ENCODE measurements around the gene ISYNA1. TPM values are rescaled to one million over a fixed set of nuclear protein-coding genes. Genes with fewer than 3 reads are reported as not detected.

The ISYNA1 gene
- polyA plus RNA-seq, 2 donors: 17.5 to 42.7 TPM

- Histone ChIP-seq H3K27ac (ENCODE audit: low read depth in 2 of 2, low read length in 1 of 2) (no peak overlapping the region), H3K27me3 (ENCODE audit: control insufficient read depth in 1 of 2, insufficient read depth in 2 of 2, low read length in 2 of 2) (no peaks in the 10 kb centered on the region), H3K4me1 (ENCODE audit: control insufficient read depth in 2 of 2, insufficient read depth in 2 of 2, low read length in 1 of 2) (peaks cover 9 to 38% of the 10 kb centered on the region in 2 donors), H3K4me3 (ENCODE audit: low read depth in 1 of 2, low read length in 2 of 2) (no peak overlapping the region), H3K9me3 (ENCODE audit: control insufficient read depth in 2 of 2, insufficient read depth in 1 of 2, low read depth in 1 of 2, low read length in 1 of 2) (peaks cover 0 to 2% of the 10 kb centered on the region in 2 donors), H3K36me3 (ENCODE audit: control insufficient read depth in 2 of 2, insufficient read depth in 2 of 2, low read length in 1 of 2) (peaks cover 5 to 27% of the 10 kb centered on the region in 2 donors)
- WGBS, 2 donors: 75 to 79% methylated on average over 28 of the region's 28 CpGs
These were observed 31.3 kb upstream of the ISYNA1 start for GRCh38 chr19:18469069-18469846.

- 68 to 70% methylated on average over 2 to 3 of the region's 3 CpGs for WGBS, 2 donors
- H3K9me3 ChIP-seq (ENCODE audit: control insufficient read depth in 2 of 2, insufficient read depth in 1 of 2, low read depth in 1 of 2, low read length in 1 of 2): peaks cover 0 to 2% of the 10 kb centered on the region in 2 donors
- H3K4me3 ChIP-seq (ENCODE audit: low read depth in 1 of 2, low read length in 2 of 2): no peak overlapping the region
- no peak overlapping the region for H3K27ac ChIP-seq (ENCODE audit: low read depth in 2 of 2, low read length in 1 of 2)
- peaks cover 8 to 36% of the 10 kb centered on the region in 2 donors for H3K4me1 ChIP-seq (ENCODE audit: control insufficient read depth in 2 of 2, insufficient read depth in 2 of 2, low read length in 1 of 2)
- no peaks in the 10 kb centered on the region for H3K27me3 ChIP-seq (ENCODE audit: control insufficient read depth in 1 of 2, insufficient read depth in 2 of 2, low read length in 2 of 2)
- H3K36me3 ChIP-seq (ENCODE audit: control insufficient read depth in 2 of 2, insufficient read depth in 2 of 2, low read length in 1 of 2): peaks cover 5 to 27% of the 10 kb centered on the region in 2 donors
These were observed 30.6 kb upstream of the ISYNA1 start for GRCh38 chr19:18468517-18468916.

- Histone ChIP-seq H3K27me3 (ENCODE audit: control insufficient read depth in 1 of 2, insufficient read depth in 2 of 2, low read length in 2 of 2) (no peaks in the 10 kb centered on the region), H3K36me3 (ENCODE audit: control insufficient read depth in 2 of 2, insufficient read depth in 2 of 2, low read length in 1 of 2) (peaks cover 5 to 27% of the 10 kb centered on the region in 2 donors), H3K27ac (ENCODE audit: low read depth in 2 of 2, low read length in 1 of 2) (no peak overlapping the region), H3K4me1 (ENCODE audit: control insufficient read depth in 2 of 2, insufficient read depth in 2 of 2, low read length in 1 of 2) (peaks cover 6 to 36% of the 10 kb centered on the region in 2 donors), H3K4me3 (ENCODE audit: low read depth in 1 of 2, low read length in 2 of 2) (no peak overlapping the region), H3K9me3 (ENCODE audit: control insufficient read depth in 2 of 2, insufficient read depth in 1 of 2, low read depth in 1 of 2, low read length in 1 of 2) (peaks cover 0 to 2% of the 10 kb centered on the region in 2 donors)
- WGBS, 2 donors: 83 to 85% methylated on average over 3 of the region's 3 CpGs
These were observed 30.0 kb upstream of the ISYNA1 start for GRCh38 chr19:18467978-18468377.

GRCh38 chr19:18466354-18466753, 28.4 kb upstream of the ISYNA1 start:
- H3K27me3 ChIP-seq (ENCODE audit: control insufficient read depth in 1 of 2, insufficient read depth in 2 of 2, low read length in 2 of 2): no peaks in the 10 kb centered on the region
- peaks cover 5 to 27% of the 10 kb centered on the region in 2 donors for H3K36me3 ChIP-seq (ENCODE audit: control insufficient read depth in 2 of 2, insufficient read depth in 2 of 2, low read length in 1 of 2)
- peaks cover 6 to 37% of the 10 kb centered on the region in 2 donors for H3K4me1 ChIP-seq (ENCODE audit: control insufficient read depth in 2 of 2, insufficient read depth in 2 of 2, low read length in 1 of 2)
- peaks cover 0 to 2% of the 10 kb centered on the region in 2 donors for H3K9me3 ChIP-seq (ENCODE audit: control insufficient read depth in 2 of 2, insufficient read depth in 1 of 2, low read depth in 1 of 2, low read length in 1 of 2)
- H3K27ac ChIP-seq (ENCODE audit: low read depth in 2 of 2, low read length in 1 of 2): no peak overlapping the region
- H3K4me3 ChIP-seq (ENCODE audit: low read depth in 1 of 2, low read length in 2 of 2): no peak overlapping the region
- 89 to 91% methylated on average over 11 of the region's 11 CpGs for WGBS, 2 donors

GRCh38 chr19:18465964-18466339, 28.0 kb upstream of the ISYNA1 start:
- no peak overlapping the region for H3K4me3 ChIP-seq (ENCODE audit: low read depth in 1 of 2, low read length in 2 of 2)
- 81 to 90% methylated on average over 6 of the region's 6 CpGs for WGBS, 2 donors
- H3K27me3 ChIP-seq (ENCODE audit: control insufficient read depth in 1 of 2, insufficient read depth in 2 of 2, low read length in 2 of 2): no peaks in the 10 kb centered on the region
- peaks cover 6 to 37% of the 10 kb centered on the region in 2 donors for H3K4me1 ChIP-seq (ENCODE audit: control insufficient read depth in 2 of 2, insufficient read depth in 2 of 2, low read length in 1 of 2)
- H3K36me3 ChIP-seq (ENCODE audit: control insufficient read depth in 2 of 2, insufficient read depth in 2 of 2, low read length in 1 of 2): peaks cover 5 to 31% of the 10 kb centered on the region in 2 donors
- peaks cover 0 to 2% of the 10 kb centered on the region in 2 donors for H3K9me3 ChIP-seq (ENCODE audit: control insufficient read depth in 2 of 2, insufficient read depth in 1 of 2, low read depth in 1 of 2, low read length in 1 of 2)
- H3K27ac ChIP-seq (ENCODE audit: low read depth in 2 of 2, low read length in 1 of 2): no peak overlapping the region

GRCh38 chr19:18465214-18465963, 27.5 kb upstream of the ISYNA1 start:
- WGBS, 2 donors: 83 to 88% methylated on average over 30 of the region's 30 CpGs
- Histone ChIP-seq H3K4me3 (ENCODE audit: low read depth in 1 of 2, low read length in 2 of 2) (no peak overlapping the region), H3K27ac (ENCODE audit: low read depth in 2 of 2, low read length in 1 of 2) (peak overlapping the region; percentile 79 to 90), H3K36me3 (ENCODE audit: control insufficient read depth in 2 of 2, insufficient read depth in 2 of 2, low read length in 1 of 2) (peaks cover 5 to 35% of the 10 kb centered on the region in 2 donors), H3K9me3 (ENCODE audit: control insufficient read depth in 2 of 2, insufficient read depth in 1 of 2, low read depth in 1 of 2, low read length in 1 of 2) (peaks cover 0 to 2% of the 10 kb centered on the region in 2 donors), H3K27me3 (ENCODE audit: control insufficient read depth in 1 of 2, insufficient read depth in 2 of 2, low read length in 2 of 2) (no peaks in the 10 kb centered on the region), H3K4me1 (ENCODE audit: control insufficient read depth in 2 of 2, insufficient read depth in 2 of 2, low read length in 1 of 2) (peaks cover 6 to 42% of the 10 kb centered on the region in 2 donors)

- 10 to 15% methylated on average over 8 of the region's 8 CpGs for WGBS, 2 donors
- no peak overlapping the region for H3K4me3 ChIP-seq (ENCODE audit: low read depth in 1 of 2, low read length in 2 of 2)
- peak overlapping the region; percentile 79 to 90 for H3K27ac ChIP-seq (ENCODE audit: low read depth in 2 of 2, low read length in 1 of 2)
- H3K27me3 ChIP-seq (ENCODE audit: control insufficient read depth in 1 of 2, insufficient read depth in 2 of 2, low read length in 2 of 2): no peaks in the 10 kb centered on the region
- H3K9me3 ChIP-seq (ENCODE audit: control insufficient read depth in 2 of 2, insufficient read depth in 1 of 2, low read depth in 1 of 2, low read length in 1 of 2): peaks cover 0 to 2% of the 10 kb centered on the region in 2 donors
- peaks cover 5 to 33% of the 10 kb centered on the region in 2 donors for H3K36me3 ChIP-seq (ENCODE audit: control insufficient read depth in 2 of 2, insufficient read depth in 2 of 2, low read length in 1 of 2)
- H3K4me1 ChIP-seq (ENCODE audit: control insufficient read depth in 2 of 2, insufficient read depth in 2 of 2, low read length in 1 of 2): peaks cover 6 to 40% of the 10 kb centered on the region in 2 donors
These were observed 26.7 kb upstream of the ISYNA1 start for GRCh38 chr19:18464646-18465045.

GRCh38 chr19:18461471-18461870, 23.5 kb upstream of the ISYNA1 start:
- peaks cover 5 to 47% of the 10 kb centered on the region in 2 donors for H3K36me3 ChIP-seq (ENCODE audit: control insufficient read depth in 2 of 2, insufficient read depth in 2 of 2, low read length in 1 of 2)
- no peaks in the 10 kb centered on the region for H3K27me3 ChIP-seq (ENCODE audit: control insufficient read depth in 1 of 2, insufficient read depth in 2 of 2, low read length in 2 of 2)
- 93 to 94% methylated on average over 22 of the region's 22 CpGs for WGBS, 2 donors
- no peak overlapping the region for H3K4me3 ChIP-seq (ENCODE audit: low read depth in 1 of 2, low read length in 2 of 2)
- peaks cover 0 to 2% of the 10 kb centered on the region in 2 donors for H3K9me3 ChIP-seq (ENCODE audit: control insufficient read depth in 2 of 2, insufficient read depth in 1 of 2, low read depth in 1 of 2, low read length in 1 of 2)
- H3K27ac ChIP-seq (ENCODE audit: low read depth in 2 of 2, low read length in 1 of 2): peak overlapping the region; percentile 35 to 81
- H3K4me1 ChIP-seq (ENCODE audit: control insufficient read depth in 2 of 2, insufficient read depth in 2 of 2, low read length in 1 of 2): peaks cover 0 to 30% of the 10 kb centered on the region in 2 donors

GRCh38 chr19:18460900-18461299, 23.0 kb upstream of the ISYNA1 start:
- H3K36me3 ChIP-seq (ENCODE audit: control insufficient read depth in 2 of 2, insufficient read depth in 2 of 2, low read length in 1 of 2): peaks cover 5 to 51% of the 10 kb centered on the region in 2 donors
- peaks cover 0 to 28% of the 10 kb centered on the region in 2 donors for H3K4me1 ChIP-seq (ENCODE audit: control insufficient read depth in 2 of 2, insufficient read depth in 2 of 2, low read length in 1 of 2)
- whole genome bisulfite sequencing, 2 donors: 59 to 68% methylated on average over 12 of the region's 12 CpGs
- no peaks in the 10 kb centered on the region for H3K27me3 ChIP-seq (ENCODE audit: control insufficient read depth in 1 of 2, insufficient read depth in 2 of 2, low read length in 2 of 2)
- peaks cover 0 to 2% of the 10 kb centered on the region in 2 donors for H3K9me3 ChIP-seq (ENCODE audit: control insufficient read depth in 2 of 2, insufficient read depth in 1 of 2, low read depth in 1 of 2, low read length in 1 of 2)
- no peak overlapping the region for H3K4me3 ChIP-seq (ENCODE audit: low read depth in 1 of 2, low read length in 2 of 2)
- H3K27ac ChIP-seq (ENCODE audit: low read depth in 2 of 2, low read length in 1 of 2): peak overlapping the region; percentile 27 to 81
